ENCODE results near the gene KRTAP23-1. TPM values are rescaled to one million over a fixed set of nuclear protein-coding genes. Genes with fewer than 3 reads are reported as not detected.

KRTAP23-1 gene
- total RNA-seq (not detected in 2 replicates), polyA plus RNA-seq (not detected in 2 replicates)

DNA sequence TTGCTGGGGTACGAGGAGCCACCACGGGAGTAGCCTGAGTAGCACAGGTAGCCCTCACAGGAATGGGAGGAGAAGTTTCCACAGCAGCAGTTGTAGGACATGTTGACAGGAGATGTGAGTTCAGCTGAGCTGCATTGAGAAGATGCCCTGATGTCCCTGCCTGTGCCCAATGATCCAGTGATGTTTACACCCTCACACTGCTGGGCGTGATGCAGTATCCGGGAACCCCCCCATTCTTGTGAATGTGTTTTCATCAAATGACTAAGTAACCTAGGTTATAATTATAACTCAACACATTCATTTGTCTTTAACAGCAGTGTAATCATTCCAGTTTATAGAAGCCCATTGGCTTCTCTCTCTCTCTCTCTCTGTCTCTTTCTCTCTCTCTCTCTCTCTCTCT is at the start of gene KRTAP23-1:
TSS of gene KRTAP23-1 (minus strand) at position 101 of the 400 bp plus-strand sequence. CDS start at position 101, 0 bp downstream.
- H3K9me3 ChIP-seq (ENCODE audit: low read depth), result no peaks in the 10 kb centered on the region
- H3K36me3 ChIP-seq, result no peaks in the 10 kb centered on the region
- H3K4me3 ChIP-seq, result no peak within 1 kb of the TSS
- H3K4me1 ChIP-seq (ENCODE audit: low read depth), result peaks cover 10% of the 10 kb centered on the region
- no peak for DNase-seq (ENCODE audit: low read depth in 1 of 2, low spot score in 1 of 2)
- peak within 1 kb of the TSS; percentile 60 for H3K27ac ChIP-seq
- TF ChIP-seq CTCF (IDR thresholded peaks at IDR 0.05; ENCODE audit: low read depth, low read length), result no peak
- no peaks in the 10 kb centered on the region for H3K27me3 ChIP-seq

DNA sequence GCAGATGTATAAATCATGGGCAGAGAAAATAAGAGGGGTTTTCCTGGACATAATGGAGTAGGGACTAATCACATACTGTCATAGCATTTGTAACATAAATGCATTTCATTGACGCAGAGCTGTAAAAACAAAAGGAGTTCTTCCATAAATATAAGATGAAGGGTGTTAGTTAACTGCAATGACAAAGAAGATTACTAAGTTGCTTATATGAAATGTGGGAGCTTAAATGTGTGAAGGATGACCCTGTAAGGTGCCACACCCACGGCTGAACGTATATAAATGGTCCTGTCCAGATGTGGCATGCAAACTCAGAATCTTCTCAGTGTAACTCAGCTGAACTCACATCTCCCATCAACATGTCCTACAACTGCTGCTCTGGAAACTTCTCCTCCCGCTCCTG is 47.3 kb upstream of the KRTAP23-1 start, which contains the start of gene KRTAP13-1:
TSS of gene KRTAP13-1 (plus strand) at position 301 of the 400 bp plus-strand sequence. CDS start at position 357, 56 bp downstream.
- no peaks in the 10 kb centered on the region for H3K9me3 ChIP-seq (ENCODE audit: low read depth)
- no peak within 1 kb of the TSS for H3K4me3 ChIP-seq
- no peak for DNase-seq (ENCODE audit: low read depth in 1 of 2, low spot score in 1 of 2)
- H3K27me3 ChIP-seq, result no peaks in the 10 kb centered on the region
- no peak within 1 kb of the TSS for H3K27ac ChIP-seq
- H3K4me1 ChIP-seq (ENCODE audit: low read depth), result no peaks in the 10 kb centered on the region
- no peaks in the 10 kb centered on the region for H3K36me3 ChIP-seq
- TF ChIP-seq CTCF (IDR thresholded peaks at IDR 0.05; ENCODE audit: low read depth, low read length), result no peak

DNA sequence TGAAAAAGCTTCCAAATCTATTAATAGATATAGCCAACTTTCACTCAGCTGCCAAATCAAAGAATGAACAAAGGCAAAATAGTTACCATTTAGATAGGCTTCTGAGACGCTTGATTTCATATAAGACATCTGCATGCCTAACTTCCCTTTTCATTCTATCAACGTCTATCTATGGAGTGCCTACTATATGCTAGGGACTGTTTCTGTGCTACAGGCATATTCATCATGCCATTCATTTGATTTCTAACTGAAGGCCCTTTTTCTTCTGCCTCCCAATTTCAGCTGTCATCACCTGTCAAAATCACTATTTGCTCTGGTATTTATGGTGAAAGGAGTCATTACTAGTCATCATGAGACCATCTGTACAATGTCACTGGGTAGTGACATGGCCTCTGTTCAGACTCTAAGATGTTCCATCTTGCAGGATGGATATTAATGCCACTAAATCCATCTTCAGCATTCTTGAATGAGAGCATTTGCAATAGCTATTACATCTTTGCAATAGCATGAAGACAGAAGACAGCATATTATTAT is 43.2 kb upstream of the KRTAP23-1 start:
- Histone ChIP-seq H3K9me3 (ENCODE audit: low read depth) (no peaks in the 10 kb centered on the region), H3K4me3 (no peak overlapping the region), H3K27ac (no peak overlapping the region), H3K4me1 (ENCODE audit: low read depth) (no peaks in the 10 kb centered on the region), H3K36me3 (no peaks in the 10 kb centered on the region), H3K27me3 (no peaks in the 10 kb centered on the region)
- TF ChIP-seq CTCF (IDR thresholded peaks at IDR 0.05; ENCODE audit: low read depth, low read length), result no peak
- peak in 1 of 2 donors; percentile 5 for DNase-seq (ENCODE audit: low read depth in 1 of 2, low spot score in 1 of 2)

GRCh38 chr21:30382201-30382600 is 33.8 kb upstream of the KRTAP23-1 start:
- DNase-seq (ENCODE audit: low read depth in 1 of 2, low spot score in 1 of 2), result peak in 1 of 2 donors; percentile 1
- Histone ChIP-seq H3K36me3 (no peaks in the 10 kb centered on the region), H3K27ac (no peak overlapping the region), H3K4me3 (no peak overlapping the region), H3K9me3 (ENCODE audit: low read depth) (no peaks in the 10 kb centered on the region), H3K4me1 (ENCODE audit: low read depth) (no peaks in the 10 kb centered on the region), H3K27me3 (no peaks in the 10 kb centered on the region)
- TF ChIP-seq CTCF (IDR thresholded peaks at IDR 0.05; ENCODE audit: low read depth, low read length), result no peak

GRCh38 chr21:30372139-30372770 is 23.8 kb upstream of the KRTAP23-1 start, which contains the start of gene KRTAP13-2:
Gene KRTAP13-2 (minus strand): TSS chr21:30372271. CDS start chr21:30372213, 58 bp downstream.
- no peak for TF ChIP-seq CTCF (IDR thresholded peaks at IDR 0.05; ENCODE audit: low read depth, low read length)
- H3K9me3 ChIP-seq (ENCODE audit: low read depth), result no peaks in the 10 kb centered on the region
- no peak within 1 kb of the TSS for H3K4me3 ChIP-seq
- H3K36me3 ChIP-seq, result no peaks in the 10 kb centered on the region
- H3K4me1 ChIP-seq (ENCODE audit: low read depth), result no peaks in the 10 kb centered on the region
- H3K27me3 ChIP-seq, result no peaks in the 10 kb centered on the region
- DNase-seq (ENCODE audit: low read depth in 1 of 2, low spot score in 1 of 2), result no peak
- H3K27ac ChIP-seq, result no peak within 1 kb of the TSS
